Bronchial epithelial cell (primary cell): ENCODE measurements around the gene THADA. TPM values are rescaled to one million over a fixed set of nuclear protein-coding genes. Genes with fewer than 3 reads are reported as not detected.
"Not testable (repeated sequence)": the region's sequence is repeated elsewhere in the genome, so short reads cannot be mapped to it uniquely, and the experiment has no call there.

Experiments used
- DNase-seq: peaks from one replicate; pipeline ENCODE4 v3.0.0-alpha.2; 2010; ENCODE audit warnings: low read depth
- FAIRE-seq: peaks from 2 replicates; lab custom pipeline; 2011; peaks lifted over from hg19 to GRCh38; lab: Jason Lieb, UNC
- H3K27me3 ChIP-seq: 2 replicates; pipeline ENCODE4 v1.5.1; 2011; ENCODE audit warnings: low read length; ENCODE audit not compliant: control insufficient read depth, insufficient read depth
- H3K36me3 ChIP-seq: 2 replicates; pipeline ENCODE4 v1.5.1; 2011; ENCODE audit warnings: low read length; ENCODE audit not compliant: control insufficient read depth, insufficient read depth
- H3K4me3 ChIP-seq: 2 replicates; pipeline ENCODE4 v1.5.1; 2011; ENCODE audit warnings: mild to moderate bottlenecking, low read depth, low read length, control low read depth
- total RNA-seq: library from RNA; depleted of rRNA; stranded (reverse); fragments of >200 nt; gene quantifications from 2 replicates; pipeline ENCODE4 v1.2.1, GENCODE V29; 2014
- TF ChIP-seq, protein P1 (sequence below): IDR thresholded peaks from 2 replicates; pipeline ENCODE4 v1.5.1; 2011; ENCODE audit warnings: mild to moderate bottlenecking, moderate library complexity, low read length, control low read depth, inconsistent platforms; ENCODE audit not compliant: insufficient read depth, severe bottlenecking

The THADA gene
- total RNA-seq, 1 donor from 2014 or later, result 25.8 TPM

DNA sequence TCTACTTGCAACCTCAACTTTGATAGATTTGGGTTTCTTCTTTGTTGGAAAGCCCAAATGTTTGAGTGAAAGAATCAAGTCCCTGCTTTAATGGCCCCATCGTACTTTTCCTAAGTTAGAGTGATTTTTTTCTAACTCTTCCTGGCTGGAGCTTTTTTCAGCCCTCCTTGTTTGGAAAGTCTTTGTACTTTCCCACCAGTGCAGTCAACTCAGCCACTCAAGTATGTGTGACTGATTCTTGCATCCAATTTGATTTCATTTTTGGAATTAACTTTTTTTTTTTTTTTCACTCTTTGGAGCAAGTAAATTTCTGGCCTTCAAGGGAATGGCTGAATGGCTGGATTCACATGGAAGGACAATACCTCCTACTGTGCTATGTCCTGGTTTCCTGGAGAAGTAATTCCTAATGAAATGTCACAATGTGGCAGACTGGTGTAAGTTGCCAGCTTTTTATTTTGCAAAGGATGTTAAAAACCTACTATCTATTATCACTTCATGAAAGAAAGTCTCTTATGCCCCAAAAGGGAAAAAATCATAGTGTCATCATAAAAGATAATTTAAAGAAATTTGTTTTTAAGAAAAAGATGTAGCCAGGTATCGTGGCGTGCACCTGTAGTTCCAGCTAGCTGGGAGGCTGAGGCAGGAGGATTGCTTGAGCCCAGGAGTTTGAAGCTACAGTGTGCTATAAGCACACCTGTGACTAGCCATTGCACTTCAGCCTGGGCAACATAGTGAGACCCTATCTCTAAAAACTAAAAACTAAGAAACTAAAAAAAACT, 293.5 kb downstream of the THADA start:
- no peaks in the 10 kb centered on the region for H3K27me3 ChIP-seq
- no peaks in the 10 kb centered on the region for H3K36me3 ChIP-seq
- no peak for DNase-seq
- TF ChIP-seq, protein P1, sequence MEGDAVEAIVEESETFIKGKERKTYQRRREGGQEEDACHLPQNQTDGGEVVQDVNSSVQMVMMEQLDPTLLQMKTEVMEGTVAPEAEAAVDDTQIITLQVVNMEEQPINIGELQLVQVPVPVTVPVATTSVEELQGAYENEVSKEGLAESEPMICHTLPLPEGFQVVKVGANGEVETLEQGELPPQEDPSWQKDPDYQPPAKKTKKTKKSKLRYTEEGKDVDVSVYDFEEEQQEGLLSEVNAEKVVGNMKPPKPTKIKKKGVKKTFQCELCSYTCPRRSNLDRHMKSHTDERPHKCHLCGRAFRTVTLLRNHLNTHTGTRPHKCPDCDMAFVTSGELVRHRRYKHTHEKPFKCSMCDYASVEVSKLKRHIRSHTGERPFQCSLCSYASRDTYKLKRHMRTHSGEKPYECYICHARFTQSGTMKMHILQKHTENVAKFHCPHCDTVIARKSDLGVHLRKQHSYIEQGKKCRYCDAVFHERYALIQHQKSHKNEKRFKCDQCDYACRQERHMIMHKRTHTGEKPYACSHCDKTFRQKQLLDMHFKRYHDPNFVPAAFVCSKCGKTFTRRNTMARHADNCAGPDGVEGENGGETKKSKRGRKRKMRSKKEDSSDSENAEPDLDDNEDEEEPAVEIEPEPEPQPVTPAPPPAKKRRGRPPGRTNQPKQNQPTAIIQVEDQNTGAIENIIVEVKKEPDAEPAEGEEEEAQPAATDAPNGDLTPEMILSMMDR, result no peak
- no peak overlapping the region for H3K4me3 ChIP-seq
- no peak for FAIRE-seq

DNA sequence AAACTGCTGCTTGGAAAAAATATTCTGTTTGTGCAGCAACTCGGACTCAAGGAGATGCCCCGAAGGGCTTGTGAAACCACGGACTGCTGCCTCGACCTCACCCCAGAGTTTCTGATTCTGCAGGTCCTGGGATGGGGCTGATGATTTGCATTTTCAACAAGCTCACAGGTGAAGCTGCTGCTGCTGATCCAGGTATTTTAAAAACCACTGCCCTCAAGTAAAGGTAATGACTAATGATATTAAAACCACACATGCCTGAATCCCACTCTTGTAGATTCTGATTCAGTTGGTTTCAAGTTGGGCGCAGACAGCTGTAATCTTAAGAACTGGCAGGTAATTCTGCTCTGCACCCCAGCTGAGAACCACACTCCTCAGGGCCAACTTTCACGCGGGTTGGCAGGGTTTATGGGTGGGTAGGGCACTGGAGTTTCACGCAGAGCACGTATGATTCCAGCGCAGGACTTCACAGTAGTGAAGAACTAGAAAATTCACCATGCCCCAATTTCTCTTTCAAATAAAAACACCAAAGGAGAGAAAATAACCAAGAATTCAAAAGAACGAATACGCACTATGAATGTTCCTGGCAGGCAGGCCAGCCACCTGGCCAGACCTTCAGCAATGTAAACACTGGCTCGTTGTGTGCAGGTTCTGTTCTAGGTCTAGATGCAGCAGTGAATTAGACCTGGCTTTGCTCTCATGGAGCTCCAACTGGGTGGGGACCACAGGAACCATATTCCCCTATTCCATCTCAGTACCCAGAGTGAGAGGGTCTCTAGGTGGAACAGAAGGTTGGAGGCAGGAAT, 294.9 kb downstream of the THADA start:
- no peak for FAIRE-seq
- DNase-seq, result peak; percentile 75
- Histone ChIP-seq H3K27me3 (no peaks in the 10 kb centered on the region), H3K4me3 (no peak overlapping the region), H3K36me3 (no peaks in the 10 kb centered on the region)
- TF ChIP-seq, protein P1, result no peak

DNA sequence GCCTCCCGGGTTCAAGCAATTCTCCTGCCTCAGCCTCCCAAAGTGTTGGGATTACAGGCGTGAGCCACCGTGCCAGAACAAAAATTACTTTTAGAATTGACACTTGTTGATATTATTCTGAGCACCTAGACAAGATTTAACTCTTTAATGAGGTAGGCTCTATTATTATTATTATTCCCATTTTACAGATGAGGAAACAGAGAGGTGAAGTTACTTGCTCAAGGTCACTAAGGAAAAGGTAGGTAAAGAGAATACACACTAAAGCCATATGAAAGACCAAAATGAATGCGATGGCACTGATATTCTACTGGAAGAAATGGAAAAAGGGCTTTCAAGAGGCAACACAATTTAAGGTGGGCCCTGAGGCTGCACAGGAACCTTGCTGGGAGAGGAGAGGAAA, 295.6 kb downstream of the THADA start:
- DNase-seq (no peak), FAIRE-seq (no peak)
- no peaks in the 10 kb centered on the region for H3K36me3 ChIP-seq
- H3K27me3 ChIP-seq, result no peaks in the 10 kb centered on the region
- no peak overlapping the region for H3K4me3 ChIP-seq
- TF ChIP-seq, protein P1, result no peak

DNA sequence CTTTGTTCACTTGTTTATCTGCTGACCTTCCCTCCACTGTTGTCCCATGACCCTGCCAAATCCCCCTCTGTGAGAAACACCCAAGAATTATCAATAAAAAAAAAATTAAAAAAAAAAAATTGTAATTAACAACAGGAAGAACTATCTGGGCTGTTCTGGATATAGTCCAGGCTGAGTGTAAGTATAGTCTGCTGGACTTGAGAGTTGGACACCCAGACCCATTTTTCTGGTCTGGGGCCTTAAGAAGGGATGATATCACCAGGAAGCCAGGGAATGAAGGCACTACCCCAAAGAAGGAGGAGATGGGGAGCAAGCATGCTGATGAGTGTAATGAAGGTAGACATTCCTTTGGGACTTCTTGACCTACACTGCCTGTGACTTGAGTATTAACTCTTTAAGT, 297.3 kb downstream of the THADA start:
- FAIRE-seq (no peak), DNase-seq (no peak)
- no peaks in the 10 kb centered on the region for H3K27me3 ChIP-seq
- TF ChIP-seq, protein P1, result no peak
- no peak overlapping the region for H3K4me3 ChIP-seq
- H3K36me3 ChIP-seq, result no peaks in the 10 kb centered on the region

DNA sequence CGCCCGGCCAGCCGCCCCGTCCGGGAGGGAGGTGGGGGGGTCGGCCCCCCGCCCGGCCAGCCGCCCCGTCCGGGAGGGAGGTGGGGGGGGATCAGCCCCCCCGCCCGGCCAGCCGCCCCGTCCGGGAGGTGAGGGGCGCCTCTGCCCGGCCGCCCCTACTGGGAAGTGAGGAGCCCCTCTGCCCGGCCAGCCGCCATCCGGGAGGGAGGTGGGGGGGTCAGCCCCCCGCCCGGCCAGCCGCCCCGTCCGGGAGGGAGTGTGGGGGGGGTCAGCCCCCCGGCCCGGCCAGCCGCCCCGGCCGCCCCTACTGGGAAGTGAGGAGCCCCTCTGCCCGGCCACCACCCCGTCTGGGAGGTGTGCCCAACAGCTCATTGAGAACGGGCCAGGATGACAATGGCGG, 298.1 kb downstream of the THADA start:
- H3K4me3 ChIP-seq, DNase-seq, H3K36me3 ChIP-seq, H3K27me3 ChIP-seq, FAIRE-seq: not testable (repeated sequence)

DNA sequence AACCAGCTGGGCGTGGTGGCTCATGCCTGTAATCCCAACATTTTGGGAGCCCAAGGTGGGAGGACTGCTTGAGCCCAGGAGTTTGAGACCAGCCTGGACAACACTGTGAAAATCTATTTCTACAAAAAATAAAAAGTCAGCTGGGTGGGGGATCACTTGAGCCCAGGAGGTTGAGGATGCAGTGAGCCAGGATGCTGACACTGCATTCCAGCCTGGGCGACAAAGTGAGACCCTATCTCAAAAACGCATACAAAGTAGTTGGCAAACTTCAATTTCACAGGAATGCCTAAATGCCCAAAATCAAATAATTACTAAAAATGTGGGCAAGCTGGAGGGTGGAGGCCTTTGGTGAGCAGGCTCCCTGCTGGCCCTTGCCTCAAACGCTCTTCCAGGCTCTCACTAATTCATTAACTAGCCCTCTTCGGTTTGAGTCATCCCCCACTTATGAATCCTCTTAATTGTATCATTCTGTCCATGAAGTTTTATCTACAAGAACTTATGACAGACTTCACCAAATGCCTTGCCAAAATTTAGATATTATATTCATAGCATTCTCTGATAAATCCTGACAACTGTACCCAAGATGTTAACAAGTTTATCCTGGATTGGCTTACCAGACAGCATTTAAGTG, 300.8 kb downstream of the THADA start:
- H3K4me3 ChIP-seq, result no peak overlapping the region
- TF ChIP-seq, protein P1, result no peak
- DNase-seq (no peak), FAIRE-seq (no peak)
- no peaks in the 10 kb centered on the region for H3K27me3 ChIP-seq
- H3K36me3 ChIP-seq, result peaks cover 1% of the 10 kb centered on the region
